HG02623 (cell line): ENCODE data around the gene GATA6.

ENCODE experiments used
- ATAC-seq: cut with Tn5 transposase; IDR thresholded peaks from one replicate; pipeline ENCODE4 v1.9.1; 2021; ENCODE audit warnings: moderate library complexity; ENCODE audit not compliant: unreplicated experiment

GATA6 gene

GRCh38 chr18:22233266-22233665 lies 63.9 kb downstream of the GATA6 start:
- no peak for ATAC-seq

- no peak for ATAC-seq
Observed at GRCh38 chr18:22238036-22238435, 68.6 kb downstream of the GATA6 start.

- no peak for ATAC-seq
Observed at GRCh38 chr18:22238681-22239080, 69.3 kb downstream of the GATA6 start.

GRCh38 chr18:22241921-22242361 lies 72.6 kb downstream of the GATA6 start:
- no peak for ATAC-seq

GRCh38 chr18:22243513-22243912 lies 74.1 kb downstream of the GATA6 start:
- ATAC-seq: no peak

- ATAC-seq: no peak
Observed at GRCh38 chr18:22250026-22250425, 80.6 kb downstream of the GATA6 start.

- ATAC-seq: no peak
Observed at GRCh38 chr18:22250591-22250996, 81.2 kb downstream of the GATA6 start.
